22Rv1 (cell line): ENCODE results near the gene RTCB.

Experiments
- CTCF ChIP-seq: fragments of 450-650 bp; IDR thresholded peaks from 2 replicates; pipeline ENCODE4 v1.5.1; 2017; ENCODE audit warnings: mild to moderate bottlenecking
- ZFX ChIP-seq: fragments of 450-650 bp; IDR thresholded peaks from 2 replicates; pipeline ENCODE4 v1.6.1; 2017; ENCODE audit warnings: antibody characterized with exemption, borderline replicate concordance

GRCh38 chr22:32417906-32418305 is 5.9 kb upstream of the RTCB start:
- no peak for TF ChIP-seq CTCF
- no peak for TF ChIP-seq ZFX
